Activated CD4-positive, alpha-beta T cell treated with anti-CD3 and anti-CD28 coated beads for 24 hours (primary cell): ENCODE data around the gene HMSD.

Source experiments
- DNase-seq, 2 donors: peaks; one replicate each; pipeline ENCODE4 v3.0.0-alpha.2; 2020; ENCODE audit warnings: low read depth in 2 of 2

The HMSD gene

GRCh38 chr18:63992751-63993150 lies 43.6 kb downstream of the HMSD start:
- no peak for DNase-seq

DNA sequence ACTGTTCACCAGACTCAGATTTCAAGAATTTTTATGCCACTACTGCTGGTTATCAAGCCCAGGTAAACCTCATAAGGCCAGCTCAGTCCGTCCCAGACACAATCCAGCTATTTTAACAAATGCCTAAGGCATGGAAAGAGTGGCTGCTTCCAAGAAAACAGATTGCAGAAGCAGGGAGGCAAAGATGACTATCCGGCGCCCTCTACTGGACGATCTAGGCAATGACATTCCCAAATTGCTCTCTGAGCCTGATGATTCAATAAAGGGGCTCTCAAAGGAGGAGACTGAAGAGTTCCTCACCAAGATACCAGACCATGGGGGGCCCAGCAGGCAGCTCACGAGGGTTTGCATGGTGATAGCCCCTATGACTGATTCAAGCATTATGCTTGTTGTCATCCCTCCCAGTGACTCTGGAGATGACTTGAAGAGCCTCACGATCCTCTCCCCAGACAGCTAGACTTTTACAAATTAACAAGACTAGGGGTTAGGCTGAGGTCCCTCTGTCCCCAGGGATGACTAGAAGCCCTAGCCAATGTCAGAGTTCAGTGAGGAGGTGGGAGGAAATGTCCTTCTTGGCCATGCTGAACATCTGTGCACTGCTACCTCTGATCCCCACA lies 45.8 kb downstream of the HMSD start:
- peak in 1 of 2 donors; percentile 18 for DNase-seq

DNA sequence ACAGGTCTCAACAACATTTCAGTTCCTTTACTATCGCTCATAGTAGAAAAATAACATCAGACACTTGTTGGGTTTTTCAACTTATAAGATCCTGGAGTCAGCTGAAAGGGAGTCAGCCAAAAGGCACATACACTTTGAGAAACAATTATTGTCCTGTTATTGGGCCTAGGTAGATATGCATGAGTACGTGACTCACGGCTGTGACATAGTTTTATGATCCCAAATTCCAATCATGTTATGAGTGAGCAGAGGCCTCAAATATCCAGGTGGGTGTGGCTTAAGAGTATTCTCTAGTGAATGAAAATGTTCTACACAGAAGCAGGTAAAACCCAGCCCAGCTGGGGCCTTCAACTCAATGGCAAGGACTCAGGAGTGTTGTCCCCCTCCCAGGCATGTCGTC lies 47.9 kb downstream of the HMSD start:
- DNase-seq = no peak

DNA sequence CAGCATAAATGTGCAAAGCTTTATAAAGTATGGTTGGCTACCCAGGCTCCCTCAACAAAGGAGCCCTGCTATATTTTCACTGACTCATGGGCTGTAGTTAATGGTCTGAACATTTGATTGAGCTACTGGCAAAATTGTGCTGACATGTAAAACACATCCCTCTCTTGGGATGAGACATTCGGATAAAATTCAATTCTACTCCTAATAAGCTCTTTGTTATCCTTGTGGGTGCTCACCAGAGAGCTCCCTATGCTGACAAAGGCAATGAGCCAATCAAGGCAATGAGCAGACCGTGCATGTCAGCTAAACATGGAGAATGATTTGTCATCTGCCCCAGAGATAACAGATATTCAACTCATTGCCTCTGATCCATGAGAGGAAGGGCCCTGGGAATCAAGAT lies 48.5 kb downstream of the HMSD start:
- DNase-seq = no peak

GRCh38 chr18:63999871-64000270 lies 50.8 kb downstream of the HMSD start:
- no peak for DNase-seq

- no peak for DNase-seq
Observed at GRCh38 chr18:64002581-64002980, 53.5 kb downstream of the HMSD start.

- DNase-seq = no peak
Observed at GRCh38 chr18:64009305-64009704, 60.2 kb downstream of the HMSD start.
